Endothelial cell (in vitro differentiated cells): ENCODE measurements around the gene PREPL. TPM values are rescaled to one million over a fixed set of nuclear protein-coding genes. Genes with fewer than 3 reads are reported as not detected.

Source experiments
- DNase-seq: peaks from one replicate; pipeline ENCODE4 v3.0.0; 2021; ENCODE audit warnings: low spot score
- H3K27ac Mint-ChIP-seq: one replicate; pipeline ENCODE4 v1.8.0; 2021; ENCODE audit warnings: mixed read lengths, inconsistent platforms; ENCODE audit not compliant: unreplicated experiment
- H3K27me3 Mint-ChIP-seq: one replicate; pipeline ENCODE4 v1.8.0; 2021; ENCODE audit warnings: mild to moderate bottlenecking, moderate library complexity, mixed read lengths, inconsistent platforms; ENCODE audit not compliant: unreplicated experiment
- H3K36me3 Mint-ChIP-seq: one replicate; pipeline ENCODE4 v1.8.0; 2021; ENCODE audit warnings: mild to moderate bottlenecking, low read depth, mixed read lengths, inconsistent platforms; ENCODE audit not compliant: unreplicated experiment
- H3K4me1 Mint-ChIP-seq: one replicate; pipeline ENCODE4 v1.8.0; 2021; ENCODE audit warnings: mild to moderate bottlenecking, mixed read lengths, inconsistent platforms; ENCODE audit not compliant: unreplicated experiment
- H3K4me3 Mint-ChIP-seq: one replicate; pipeline ENCODE4 v1.8.0; 2021; ENCODE audit warnings: mild to moderate bottlenecking, mixed read lengths, inconsistent platforms; ENCODE audit not compliant: unreplicated experiment
- H3K9me3 Mint-ChIP-seq: one replicate; pipeline ENCODE4 v1.8.0; 2021; ENCODE audit warnings: mixed read lengths, inconsistent platforms; ENCODE audit not compliant: unreplicated experiment
- CTCF ChIP-seq: fragments of 200-600 bp; sonication (generic); IDR thresholded peaks from one replicate; pipeline ENCODE4 v1.5.0; 2021; ENCODE audit warnings: antibody characterized with exemption; ENCODE audit not compliant: unreplicated experiment
- total RNA-seq: library from RNA; stranded (reverse); fragmentation: NEBNext Ultra II Directional; extraction: Animal tissue kit (Norgen Biotek cat#: 25700); gene quantifications from one replicate; pipeline ENCODE4 v1.2.1, GENCODE V29; 2021; ENCODE audit not compliant: unreplicated experiment

PREPL gene
- total RNA-seq, 1 donor from 2014 or later, result 16.3 TPM

- DNase-seq, result no peak
- Mint-ChIP-seq H3K4me3 (no peak overlapping the region), H3K27ac (no peak overlapping the region), H3K36me3 (no peaks in the 10 kb centered on the region), H3K4me1 (no peaks in the 10 kb centered on the region), H3K9me3 (no peaks in the 10 kb centered on the region), H3K27me3 (peaks cover 6% of the 10 kb centered on the region)
- TF ChIP-seq CTCF, result no peak
These were observed 87.7 kb downstream of the PREPL start for GRCh38 chr2:44273596-44273995.

- TF ChIP-seq CTCF, result no peak
- no peak overlapping the region for H3K4me3 Mint-ChIP-seq
- H3K27me3 Mint-ChIP-seq, result peaks cover 6% of the 10 kb centered on the region
- no peaks in the 10 kb centered on the region for H3K36me3 Mint-ChIP-seq
- no peak overlapping the region for H3K27ac Mint-ChIP-seq
- DNase-seq, result no peak
- no peaks in the 10 kb centered on the region for H3K4me1 Mint-ChIP-seq
- H3K9me3 Mint-ChIP-seq, result no peaks in the 10 kb centered on the region
These were observed 88.2 kb downstream of the PREPL start for GRCh38 chr2:44273076-44273475.

GRCh38 chr2:44271296-44271695 is 90.0 kb downstream of the PREPL start:
- Mint-ChIP-seq H3K27ac (no peak overlapping the region), H3K4me1 (no peaks in the 10 kb centered on the region), H3K36me3 (no peaks in the 10 kb centered on the region), H3K9me3 (no peaks in the 10 kb centered on the region), H3K4me3 (no peak overlapping the region), H3K27me3 (peaks cover 6% of the 10 kb centered on the region)
- TF ChIP-seq CTCF, result no peak
- no peak for DNase-seq

- H3K9me3 Mint-ChIP-seq, result no peaks in the 10 kb centered on the region
- H3K4me1 Mint-ChIP-seq, result no peaks in the 10 kb centered on the region
- TF ChIP-seq CTCF, result no peak
- peaks cover 6% of the 10 kb centered on the region for H3K27me3 Mint-ChIP-seq
- no peak overlapping the region for H3K27ac Mint-ChIP-seq
- H3K4me3 Mint-ChIP-seq, result no peak overlapping the region
- H3K36me3 Mint-ChIP-seq, result no peaks in the 10 kb centered on the region
- DNase-seq, result no peak
These were observed 91.5 kb downstream of the PREPL start for GRCh38 chr2:44269831-44270230.

- no peaks in the 10 kb centered on the region for H3K9me3 Mint-ChIP-seq
- H3K4me1 Mint-ChIP-seq, result no peaks in the 10 kb centered on the region
- no peak for DNase-seq
- H3K27me3 Mint-ChIP-seq, result peaks cover 6% of the 10 kb centered on the region
- no peak for TF ChIP-seq CTCF
- H3K4me3 Mint-ChIP-seq, result no peak overlapping the region
- H3K36me3 Mint-ChIP-seq, result no peaks in the 10 kb centered on the region
- H3K27ac Mint-ChIP-seq, result no peak overlapping the region
These were observed 93.3 kb downstream of the PREPL start for GRCh38 chr2:44267796-44268648.
